ENCODE measurements around the gene ADCK2. TPM values are rescaled to one million over a fixed set of nuclear protein-coding genes. Genes with fewer than 3 reads are reported as not detected.
"Not testable (repeated sequence)": the region's sequence is repeated elsewhere in the genome, so short reads cannot be mapped to it uniquely, and the experiment has no call there.

Gene ADCK2
- polyA plus RNA-seq, 1 donor = 16.6 TPM

GRCh38 chr7:140693849-140694248, 21.1 kb downstream of the ADCK2 start:
- not testable (repeated sequence) for H3K9me3 ChIP-seq (ENCODE audit: control insufficient read depth, low read depth, low read length); H3K27ac ChIP-seq (ENCODE audit: low read length); H3K27me3 ChIP-seq (ENCODE audit: control insufficient read depth, insufficient read depth, low read length); DNase-seq; H3K4me3 ChIP-seq (ENCODE audit: low read length)
- WGBS (ENCODE audit: insufficient coverage, low lambda C conversion rate) = no CpG with 5 or more reads among the region's 10 CpGs
- Histone ChIP-seq H3K36me3 (ENCODE audit: control insufficient read depth, insufficient read depth, low read length) (peaks cover 19% of the 10 kb centered on the region), H3K4me1 (ENCODE audit: control insufficient read depth, insufficient read depth, low read length) (peaks cover 12% of the 10 kb centered on the region)

GRCh38 chr7:140694592-140694991, 21.8 kb downstream of the ADCK2 start:
- Histone ChIP-seq H3K36me3 (ENCODE audit: control insufficient read depth, insufficient read depth, low read length) (peaks cover 14% of the 10 kb centered on the region), H3K4me3 (ENCODE audit: low read length) (no peak overlapping the region), H3K4me1 (ENCODE audit: control insufficient read depth, insufficient read depth, low read length) (peaks cover 12% of the 10 kb centered on the region), H3K27ac (ENCODE audit: low read length) (no peak overlapping the region), H3K27me3 (ENCODE audit: control insufficient read depth, insufficient read depth, low read length) (no peaks in the 10 kb centered on the region), H3K9me3 (ENCODE audit: control insufficient read depth, low read depth, low read length) (no peaks in the 10 kb centered on the region)
- no peak for DNase-seq
- no CpG with 5 or more reads among the region's 6 CpGs for WGBS (ENCODE audit: insufficient coverage, low lambda C conversion rate)

- H3K36me3 ChIP-seq (ENCODE audit: control insufficient read depth, insufficient read depth, low read length) = peaks cover 8% of the 10 kb centered on the region
- peaks cover 12% of the 10 kb centered on the region for H3K4me1 ChIP-seq (ENCODE audit: control insufficient read depth, insufficient read depth, low read length)
- H3K27me3 ChIP-seq (ENCODE audit: control insufficient read depth, insufficient read depth, low read length) = no peaks in the 10 kb centered on the region
- no peak overlapping the region for H3K4me3 ChIP-seq (ENCODE audit: low read length)
- H3K27ac ChIP-seq (ENCODE audit: low read length) = no peak overlapping the region
- 100% methylated on average over 2 of the region's 11 CpGs for WGBS (ENCODE audit: insufficient coverage, low lambda C conversion rate)
- no peaks in the 10 kb centered on the region for H3K9me3 ChIP-seq (ENCODE audit: control insufficient read depth, low read depth, low read length)
- DNase-seq = no peak
Measured at GRCh38 chr7:140695381-140695780, 22.6 kb downstream of the ADCK2 start.

GRCh38 chr7:140696024-140696679, 23.4 kb downstream of the ADCK2 start:
- peaks cover 7% of the 10 kb centered on the region for H3K36me3 ChIP-seq (ENCODE audit: control insufficient read depth, insufficient read depth, low read length)
- no CpG with 5 or more reads among the region's 23 CpGs for whole genome bisulfite sequencing (ENCODE audit: insufficient coverage, low lambda C conversion rate)
- peak overlapping the region; percentile 84 for H3K4me3 ChIP-seq (ENCODE audit: low read length)
- no peaks in the 10 kb centered on the region for H3K9me3 ChIP-seq (ENCODE audit: control insufficient read depth, low read depth, low read length)
- peak; percentile 13 to 94 for DNase-seq
- H3K27ac ChIP-seq (ENCODE audit: low read length) = peak overlapping the region; percentile 94
- peaks cover 12% of the 10 kb centered on the region for H3K4me1 ChIP-seq (ENCODE audit: control insufficient read depth, insufficient read depth, low read length)
- H3K27me3 ChIP-seq (ENCODE audit: control insufficient read depth, insufficient read depth, low read length) = no peaks in the 10 kb centered on the region

- H3K36me3 ChIP-seq (ENCODE audit: control insufficient read depth, insufficient read depth, low read length) = peaks cover under 1% of the 10 kb centered on the region
- DNase-seq = peak; percentile 73 to 97
- H3K4me1 ChIP-seq (ENCODE audit: control insufficient read depth, insufficient read depth, low read length) = peaks cover 12% of the 10 kb centered on the region
Measured at GRCh38 chr7:140696680-140697446, 24.1 kb downstream of the ADCK2 start, which contains the start of gene NDUFB2. Gene NDUFB2 (plus strand): TSS chr7:140696708. CDS start chr7:140696745, 37 bp downstream.

GRCh38 chr7:140697447-140698143, 24.9 kb downstream of the ADCK2 start:
- peaks cover 12% of the 10 kb centered on the region for H3K4me1 ChIP-seq (ENCODE audit: control insufficient read depth, insufficient read depth, low read length)
- WGBS (ENCODE audit: insufficient coverage, low lambda C conversion rate) = 16% methylated on average over 5 of the region's 24 CpGs
- no peaks in the 10 kb centered on the region for H3K9me3 ChIP-seq (ENCODE audit: control insufficient read depth, low read depth, low read length)
- no peak for DNase-seq
- H3K36me3 ChIP-seq (ENCODE audit: control insufficient read depth, insufficient read depth, low read length) = peaks cover 2% of the 10 kb centered on the region
- H3K27ac ChIP-seq (ENCODE audit: low read length) = peak overlapping the region; percentile 94
- H3K27me3 ChIP-seq (ENCODE audit: control insufficient read depth, insufficient read depth, low read length) = no peaks in the 10 kb centered on the region
- H3K4me3 ChIP-seq (ENCODE audit: low read length) = peak overlapping the region; percentile 84

More at GRCh38 chr7:140696680-140697446, 24.1 kb downstream of the ADCK2 start, which contains the start of gene NDUFB2:
- H3K27ac ChIP-seq (ENCODE audit: low read length) = peak within 1 kb of the TSS; percentile 94
- H3K27me3 ChIP-seq (ENCODE audit: control insufficient read depth, insufficient read depth, low read length) = no peaks in the 10 kb centered on the region
- no CpG with 5 or more reads among the region's 82 CpGs for WGBS (ENCODE audit: insufficient coverage, low lambda C conversion rate)
- peak within 1 kb of the TSS; percentile 84 for H3K4me3 ChIP-seq (ENCODE audit: low read length)
- H3K9me3 ChIP-seq (ENCODE audit: control insufficient read depth, low read depth, low read length) = no peaks in the 10 kb centered on the region

GRCh38 chr7:140698477-140698876, 25.7 kb downstream of the ADCK2 start:
- Histone ChIP-seq H3K4me1 (ENCODE audit: control insufficient read depth, insufficient read depth, low read length) (peaks cover 12% of the 10 kb centered on the region), H3K27ac (ENCODE audit: low read length) (no peak overlapping the region), H3K27me3 (ENCODE audit: control insufficient read depth, insufficient read depth, low read length) (no peaks in the 10 kb centered on the region), H3K36me3 (ENCODE audit: control insufficient read depth, insufficient read depth, low read length) (peaks cover 6% of the 10 kb centered on the region), H3K9me3 (ENCODE audit: control insufficient read depth, low read depth, low read length) (no peaks in the 10 kb centered on the region), H3K4me3 (ENCODE audit: low read length) (no peak overlapping the region)
- DNase-seq = no peak
- WGBS (ENCODE audit: insufficient coverage, low lambda C conversion rate) = 94% methylated on average over 2 of the region's 8 CpGs

GRCh38 chr7:140702774-140703173, 30.0 kb downstream of the ADCK2 start:
- H3K4me3 ChIP-seq (ENCODE audit: low read length) = no peak overlapping the region
- H3K36me3 ChIP-seq (ENCODE audit: control insufficient read depth, insufficient read depth, low read length) = peaks cover 27% of the 10 kb centered on the region
- WGBS (ENCODE audit: insufficient coverage, low lambda C conversion rate) = 100% methylated on average over 1 of the region's 10 CpGs
- no peaks in the 10 kb centered on the region for H3K9me3 ChIP-seq (ENCODE audit: control insufficient read depth, low read depth, low read length)
- no peak overlapping the region for H3K27ac ChIP-seq (ENCODE audit: low read length)
- H3K4me1 ChIP-seq (ENCODE audit: control insufficient read depth, insufficient read depth, low read length) = peaks cover 4% of the 10 kb centered on the region
- H3K27me3 ChIP-seq (ENCODE audit: control insufficient read depth, insufficient read depth, low read length) = no peaks in the 10 kb centered on the region
- DNase-seq = no peak

GRCh38 chr7:140704205-140704604, 31.5 kb downstream of the ADCK2 start:
- Histone ChIP-seq H3K9me3 (ENCODE audit: control insufficient read depth, low read depth, low read length) (no peaks in the 10 kb centered on the region), H3K27ac (ENCODE audit: low read length) (no peak overlapping the region), H3K4me3 (ENCODE audit: low read length) (no peak overlapping the region), H3K4me1 (ENCODE audit: control insufficient read depth, insufficient read depth, low read length) (no peaks in the 10 kb centered on the region), H3K27me3 (ENCODE audit: control insufficient read depth, insufficient read depth, low read length) (no peaks in the 10 kb centered on the region), H3K36me3 (ENCODE audit: control insufficient read depth, insufficient read depth, low read length) (peaks cover 27% of the 10 kb centered on the region)
- no CpG with 5 or more reads among the region's 2 CpGs for WGBS (ENCODE audit: insufficient coverage, low lambda C conversion rate)
- no peak for DNase-seq

- Histone ChIP-seq H3K4me1 (ENCODE audit: control insufficient read depth, insufficient read depth, low read length) (no peaks in the 10 kb centered on the region), H3K4me3 (ENCODE audit: low read length) (no peak overlapping the region), H3K27me3 (ENCODE audit: control insufficient read depth, insufficient read depth, low read length) (no peaks in the 10 kb centered on the region), H3K27ac (ENCODE audit: low read length) (no peak overlapping the region), H3K36me3 (ENCODE audit: control insufficient read depth, insufficient read depth, low read length) (peaks cover 27% of the 10 kb centered on the region), H3K9me3 (ENCODE audit: control insufficient read depth, low read depth, low read length) (no peaks in the 10 kb centered on the region)
- 60% methylated on average over 1 of the region's 5 CpGs for WGBS (ENCODE audit: insufficient coverage, low lambda C conversion rate)
- DNase-seq = no peak
Measured at GRCh38 chr7:140707132-140707531, 34.4 kb downstream of the ADCK2 start.

All from large intestine (tissue), 3 donors.